GM12878 (cell line): ENCODE results near the gene ABCD4. TPM values are rescaled to one million over a fixed set of nuclear protein-coding genes. Genes with fewer than 3 reads are reported as not detected.

Source experiments
- ATAC-seq: fragments of 200-7000 bp; cut with Tn5 transposase; 3 replicates; pipeline ENCODE4 v1.9.1; 2020; ENCODE audit warnings: mild to moderate bottlenecking, moderate library complexity
- BruUV-seq: library from RNA; stranded (reverse); fragments of 400-500 nt; replicated peaks from 2 replicates; lab custom pipeline; 2021; lab: Mats Ljungman, UMichigan
- CTCF ChIA-PET: fragments of 300-600 bp; sonication (Branson Sonifier 250); formaldehyde crosslinking; extraction: SDS; loops from one replicate; lab custom pipeline; 2021; ENCODE audit warnings: inconsistent platforms; lab: Yijun Ruan, JAX
- POLR2A ChIA-PET: fragments of 350-600 bp; formaldehyde crosslinking; extraction: SDS; loops from one replicate; lab custom pipeline; 2021; ENCODE audit warnings: inconsistent platforms; lab: Charles Lee
- RAD21 ChIA-PET: fragments of 300-600 bp; sonication (Branson Sonifier 250); formaldehyde crosslinking; loops from one replicate; lab custom pipeline; 2023; ENCODE audit warnings: antibody characterized with exemption; ENCODE audit not compliant: unreplicated experiment; lab: Charles Lee
- SMC1A ChIA-PET: fragments of 300-600 bp; sonication (Branson Sonifier 250); formaldehyde crosslinking; loops from one replicate; lab custom pipeline; 2023; ENCODE audit not compliant: unreplicated experiment, uncharacterized antibody; lab: Charles Lee
- DNase-seq: peaks from one replicate; pipeline ENCODE4 v3.0.0-alpha.2; 2011; ENCODE audit warnings: low read depth, low spot score
- FAIRE-seq: peaks from 3 replicates; lab custom pipeline; 2011; peaks lifted over from hg19 to GRCh38; lab: Jason Lieb, UNC
- H2AFZ ChIP-seq: 2 replicates; pipeline ENCODE4 v1.6.0; 2011; ENCODE audit warnings: low read depth, low read length, control low read depth; ENCODE audit not compliant: control insufficient read depth
- H3K27ac ChIP-seq: 2 replicates; pipeline ENCODE4 v1.5.1; 2011; ENCODE audit warnings: control low read depth; ENCODE audit not compliant: control insufficient read depth, insufficient read depth
- H3K27me3 ChIP-seq, 2 experiments: replicated peaks in 1 of 2; 2 replicates each; pipeline versions ENCODE4 v1.6.0 to v1.6.1; 2011; ENCODE audit warnings: low read length in 1 of 2; ENCODE audit not compliant: control insufficient read depth in 2 of 2, insufficient read depth in 2 of 2
- H3K36me3 ChIP-seq, 2 experiments: 2 replicates each; pipeline ENCODE4 v1.5.1; 2011; ENCODE audit warnings: low read length in 1 of 2; ENCODE audit not compliant: control insufficient read depth in 2 of 2, insufficient read depth in 2 of 2
- H3K4me1 ChIP-seq: 2 replicates; pipeline ENCODE4 v1.6.1; 2011; ENCODE audit warnings: mild to moderate bottlenecking, low read length, moderate library complexity, mixed read lengths; ENCODE audit not compliant: control insufficient read depth, insufficient read depth
- H3K4me2 ChIP-seq: 2 replicates; pipeline ENCODE4 v1.6.0; 2011; ENCODE audit warnings: control low read depth; ENCODE audit not compliant: control insufficient read depth, insufficient read depth
- H3K4me3 ChIP-seq: fragments of 200-600 bp; sonication (generic); 2 replicates; pipeline ENCODE4 v1.5.1; 2016
- H3K79me2 ChIP-seq: 2 replicates; pipeline ENCODE4 v1.6.0; 2011; ENCODE audit warnings: low read length; ENCODE audit not compliant: control insufficient read depth, insufficient read depth
- H3K9ac ChIP-seq: 2 replicates; pipeline ENCODE4 v1.8.0; 2011; ENCODE audit warnings: low read length, control low read depth, mixed read lengths; ENCODE audit not compliant: control insufficient read depth, insufficient read depth
- H3K9me3 ChIP-seq: replicated peaks from 3 replicates; pipeline ENCODE4 v1.5.1; 2011; ENCODE audit warnings: mild to moderate bottlenecking, low read length; ENCODE audit not compliant: control insufficient read depth, insufficient read depth
- H4K20me1 ChIP-seq: 2 replicates; pipeline ENCODE4 v1.6.0; 2011; ENCODE audit not compliant: control insufficient read depth, insufficient read depth
- BCL11A ChIP-seq: IDR thresholded peaks from 2 replicates; pipeline ENCODE4 v1.6.1; 2011; ENCODE audit warnings: low read depth, low read length
- CHD2 ChIP-seq: IDR thresholded peaks from 2 replicates; pipeline ENCODE4 v1.6.1; 2011; ENCODE audit warnings: low read depth, low read length, improper control_type of control experiment, borderline replicate concordance
- CTCF ChIP-seq, 3 experiments: IDR thresholded peaks in 2 of 3; conservative IDR thresholded peaks in 1 of 3; 2 replicates each; pipeline ENCODE4 v1.5.1; 2011; ENCODE audit warnings: low read depth in 3 of 3, low read length in 3 of 3, mild to moderate bottlenecking in 3 of 3, control low read depth in 2 of 3, moderate library complexity in 2 of 3, inconsistent platforms in 1 of 3, mixed read lengths in 1 of 3; ENCODE audit not compliant: control insufficient read depth in 2 of 3, insufficient read depth in 1 of 3; ENCODE audit errors: extremely low read depth in 1 of 3
- HDAC6 ChIP-seq: fragments of 200-600 bp; sonication (generic); IDR thresholded peaks from one replicate; pipeline ENCODE4 v1.8.0; 2017; ENCODE audit warnings: antibody characterized with exemption; ENCODE audit not compliant: unreplicated experiment
- IRF5 ChIP-seq: fragments of 450-650 bp; IDR thresholded peaks from 2 replicates; pipeline ENCODE4 v1.6.1; 2017; ENCODE audit warnings: borderline replicate concordance
- MTA2 ChIP-seq: fragments of 450-650 bp; IDR thresholded peaks from 2 replicates; pipeline ENCODE4 v1.6.1; 2016; ENCODE audit warnings: low read depth, mild to moderate bottlenecking, moderate library complexity
- SUZ12 ChIP-seq: fragments of 200-600 bp; sonication (generic); IDR thresholded peaks from one replicate; pipeline ENCODE4 v1.6.1; 2018; ENCODE audit warnings: antibody characterized with exemption, mild to moderate bottlenecking; ENCODE audit not compliant: unreplicated experiment
- YBX1 ChIP-seq: fragments of 450-650 bp; IDR thresholded peaks from 2 replicates; pipeline ENCODE4 v1.6.1; 2016; ENCODE audit warnings: antibody characterized with exemption
- YY1 ChIP-seq: IDR thresholded peaks from 2 replicates; pipeline ENCODE4 v1.6.1; 2011; ENCODE audit warnings: low read depth, mild to moderate bottlenecking, low read length
- ZBED1 ChIP-seq: IDR thresholded peaks from 2 replicates; pipeline ENCODE4 v1.6.1; 2016; ENCODE audit warnings: borderline replicate concordance
- ZNF384 ChIP-seq: IDR thresholded peaks from 2 replicates; pipeline ENCODE4 v1.6.1; 2012; ENCODE audit warnings: low read depth, mild to moderate bottlenecking, low read length, improper control_type of control experiment, borderline replicate concordance
- WGBS: methylation state at CpG from one replicate; pipeline ENCODE4 v1.1.6; 2016; ENCODE audit warnings: low lambda C conversion rate; ENCODE audit not compliant: insufficient replicate concordance, insufficient coverage; ENCODE audit errors: missing lambda C conversion rate; 5-methylcytosine and 5-hydroxymethylcytosine counted together
- in situ Hi-C: fragments of 300-500 bp; cut with MboI; formaldehyde crosslinking; loops from 9 replicates; pipeline ENCODE4 v1.14.3; 2018; ENCODE audit warnings: mixed read lengths
- intact Hi-C: fragments of 100-400 bp; cut with micrococcal nuclease; formaldehyde crosslinking; loops from one replicate; pipeline ENCODE4 v1.14.2; 2022; ENCODE audit not compliant: unreplicated experiment
- polyA plus RNA-seq, 11 experiments: library from polyadenylated mRNA; depleted of rRNA in 4 of 11; unstranded in 6 of 11; stranded (reverse) in 5 of 11; fragments of >200 nt; fragmentation: Nextera tagmentation in 4 of 11; fragmentation: Illumina TruSeq in 1 of 11; extraction: Ambion mirVana in 4 of 11; extraction: Trizol in 1 of 11; gene quantifications; 1 replicate in 1 of 11; 2 replicates in 10 of 11; pipeline versions ENCODE4 v1.2.1 to v1.2.3, GENCODE V29; 2011 to 2016; ENCODE audit warnings: inconsistent platforms in 2 of 11, missing spikeins in 2 of 11, low read depth in 1 of 11
- total RNA-seq, 4 experiments: library from RNA; depleted of rRNA in 3 of 4; stranded (reverse); fragments of >200 nt in 3 of 4; fragmentation: Illumina TruSeq in 1 of 4; extraction: Trizol in 1 of 4; gene quantifications; 2 replicates each; pipeline versions ENCODE4 v1.2.1 to v1.2.3, GENCODE V29; 2013 to 2021

The ABCD4 gene
- total and polyA plus RNA-seq, 10 of the 15 experiments (the other 5 are each of a cell fraction or from before 2014, with no cell fraction given), result 5.7 to 29.5 (median 23.4) TPM

- TF ChIP-seq CTCF (IDR thresholded peaks at IDR 0.05 in 2 of 3, conservative IDR thresholded peaks at IDR 0.05 in 1 of 3; ENCODE audit: control insufficient read depth in 2 of 3, extremely low read depth in 1 of 3, insufficient read depth in 1 of 3, low read depth in 3 of 3, low read length in 3 of 3) (no peak), HDAC6 (no peak), ZBED1 (no peak), YBX1 (no peak), IRF5 (no peak), YY1 (no peak), BCL11A (no peak), CHD2 (no peak), MTA2 (no peak), SUZ12 (no peak)
Observed at GRCh38 chr14:74292061-74292460, 10.7 kb downstream of the ABCD4 start (continued).

- RAD21 ChIA-PET, result interaction anchor here (0.7 kb wide), 1 partner anchor 22 kb away, joined by 3 read pairs; no protein-coding TSS in a partner anchor
- no peaks in the 10 kb centered on the region for H3K79me2 ChIP-seq
- peak; percentile 68 for TF ChIP-seq ZNF384
- TF ChIP-seq CTCF (IDR thresholded peaks at IDR 0.05 in 2 of 3, conservative IDR thresholded peaks at IDR 0.05 in 1 of 3; ENCODE audit: control insufficient read depth in 2 of 3, extremely low read depth in 1 of 3, insufficient read depth in 1 of 3, low read depth in 3 of 3, low read length in 3 of 3), result peak in 2 of 3 experiments; percentile 20 to 25; a peak in 4 of 6 replicates
- no peak for TF ChIP-seq IRF5
- no peak overlapping the region for H3K4me2 ChIP-seq
- no peak for DNase-seq
- H4K20me1 ChIP-seq, result no peaks in the 10 kb centered on the region
- H3K36me3 ChIP-seq, result peaks cover 10 to 14% of the 10 kb centered on the region in 2 experiments
- no peaks in the 10 kb centered on the region for H3K27me3 ChIP-seq
- POLR2A ChIA-PET, result interaction anchor here (0.6 kb wide), 2 partner anchors 12 to 881 kb away, joined by 4 to 6 read pairs; no protein-coding TSS in a partner anchor
- no peak overlapping the region for H3K9ac ChIP-seq
- CTCF ChIA-PET, result interaction anchor here (0.8 kb wide), 1 partner anchor 8 kb away, joined by 3 read pairs; no protein-coding TSS in a partner anchor
- no peaks in the 10 kb centered on the region for H3K9me3 ChIP-seq
- intact Hi-C loops, result no loop called here
- BruUV-seq, result no TSS peak
- no peak for FAIRE-seq
- 75% methylated on average over 6 of the region's 7 CpGs for WGBS
- no peak overlapping the region for H3K4me3 ChIP-seq
- no peak overlapping the region for H2AFZ ChIP-seq
- no peak overlapping the region for H3K27ac ChIP-seq
- H3K4me1 ChIP-seq, result no peaks in the 10 kb centered on the region
- SMC1A ChIA-PET, result interaction anchor here (0.6 kb wide), 1 partner anchor 376 kb away, joined by 3 read pairs; no protein-coding TSS in a partner anchor
- in situ Hi-C loops, result no loop called here
- ATAC-seq, result peak; percentile 27
Observed at GRCh38 chr14:74290415-74290814, 12.3 kb downstream of the ABCD4 start.
